ENCODE results near the gene OR2W1.
A peak's percentile ranks its signal among the peaks of the same experiment; 100 is the strongest.

OR2W1 gene

DNA sequence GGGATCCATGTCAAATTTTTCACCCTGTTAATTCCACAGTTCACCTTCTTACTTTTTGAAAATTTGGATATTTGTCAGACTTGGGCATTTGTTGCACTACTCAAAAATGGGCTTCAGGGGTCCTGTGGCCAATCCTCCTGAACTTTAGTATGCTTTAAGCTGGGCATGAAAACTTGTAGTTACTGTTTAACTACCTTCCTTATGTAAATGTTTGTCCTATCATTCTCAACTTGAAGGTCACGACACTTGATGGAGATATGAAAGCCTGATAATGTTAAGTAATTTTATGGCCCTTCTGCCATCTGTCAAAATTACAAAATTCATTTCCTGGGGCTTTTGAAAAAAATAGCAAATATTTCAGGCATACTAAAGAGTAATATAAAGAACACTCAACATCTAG, 35.6 kb downstream of the OR2W1 start:
- DNase-seq: no peak
- in situ Hi-C loops (cut with HindIII; ENCODE audit: low pct_ligation_motif_present, low pct_unique_long_range_greater_than_20kb, low sequenced_read_pairs): no loop called here

DNA sequence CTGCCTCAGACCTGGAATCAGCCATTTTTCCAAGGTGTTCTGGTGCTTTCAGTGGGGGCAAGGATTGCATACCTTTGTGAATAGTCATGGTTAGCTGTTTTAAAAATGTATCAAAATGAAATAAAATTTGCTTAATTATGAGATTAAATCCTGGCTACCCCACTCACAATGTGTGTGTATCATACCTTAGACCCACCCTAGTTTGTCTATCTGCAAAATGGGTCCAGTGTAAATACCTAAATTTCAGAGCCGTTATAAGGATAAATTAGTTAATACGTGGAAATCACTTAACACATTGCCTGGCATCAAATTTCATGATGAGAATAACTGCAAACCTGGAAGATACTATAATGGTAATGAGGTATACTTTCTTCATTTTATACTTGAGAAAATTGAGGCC, 36.9 kb downstream of the OR2W1 start:
- DNase-seq: no peak
- in situ Hi-C loops (cut with HindIII; ENCODE audit: low pct_ligation_motif_present, low pct_unique_long_range_greater_than_20kb, low sequenced_read_pairs): no loop called here

DNA sequence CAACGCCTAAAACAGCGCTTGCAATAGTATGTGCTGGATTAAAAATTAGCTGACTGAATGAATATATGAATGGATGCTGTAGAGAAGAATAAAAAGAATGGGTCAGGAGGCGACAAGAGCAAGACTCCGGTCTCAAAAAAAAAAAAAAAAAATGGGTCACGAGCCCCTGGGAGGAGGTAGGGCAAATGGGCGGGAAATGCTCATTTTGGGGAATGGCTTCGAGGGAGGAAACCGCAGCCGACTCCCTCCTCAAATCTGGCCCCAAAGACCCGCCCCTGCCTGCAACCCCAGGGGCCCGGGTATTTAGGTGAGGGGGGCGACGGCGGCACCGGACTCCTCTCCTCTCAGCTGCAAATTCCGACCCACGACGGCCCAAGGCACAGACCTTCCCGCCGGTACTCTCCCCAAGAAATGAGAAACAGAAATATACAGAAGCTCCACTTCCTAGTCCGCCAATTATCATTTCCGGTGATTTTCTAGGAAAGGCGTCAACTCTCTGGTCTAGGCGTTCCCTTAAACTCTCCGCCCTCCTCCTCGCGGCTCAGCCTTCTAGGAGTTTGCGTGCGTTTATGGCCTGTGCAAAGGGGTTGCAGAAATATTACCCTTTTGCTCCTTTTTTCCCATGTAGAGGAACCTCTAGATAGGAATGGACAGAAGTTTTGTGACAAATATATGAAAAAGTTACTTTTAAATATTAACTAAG, 39.6 kb downstream of the OR2W1 start, which contains the start of gene ZNF311:
TSS of gene ZNF311 (minus strand) at position 133 of the 703 bp plus-strand sequence. CDS start 1,361 bp downstream, outside the sequence.
- DNase-seq: peak; percentile 76
- in situ Hi-C loops (cut with HindIII; ENCODE audit: low pct_ligation_motif_present, low pct_unique_long_range_greater_than_20kb, low sequenced_read_pairs): no loop called here

DNA sequence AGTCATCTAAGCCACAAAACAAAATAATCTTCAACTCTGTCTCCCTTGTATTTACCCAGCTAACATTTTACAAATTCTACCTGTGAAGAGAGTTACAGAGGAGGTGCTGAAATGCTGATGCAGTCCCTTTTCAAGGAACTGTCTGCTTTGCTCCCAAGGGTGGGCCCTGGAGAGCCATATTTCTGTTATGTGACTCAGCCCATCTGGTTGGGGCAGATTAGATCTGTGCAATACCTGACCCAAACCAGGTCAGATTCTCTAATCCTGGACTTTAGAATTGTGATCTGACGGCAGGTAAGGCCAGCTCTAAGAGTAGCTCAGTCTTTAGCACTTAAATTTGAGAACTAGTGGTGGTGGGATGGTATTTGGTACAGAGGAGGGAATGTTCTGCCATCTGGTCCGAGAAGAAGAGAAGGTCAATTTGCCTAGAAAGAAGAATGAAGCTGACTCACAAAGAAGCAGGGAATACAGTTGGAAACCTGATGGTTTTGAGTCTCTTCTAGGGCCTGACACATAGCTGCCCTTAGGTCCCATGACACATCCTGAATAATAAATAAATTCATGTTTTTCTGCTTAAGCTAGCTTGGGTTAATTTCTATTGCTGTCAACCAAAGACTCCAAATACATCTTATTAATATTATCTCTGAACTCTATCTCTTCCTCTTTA, 48.0 kb downstream of the OR2W1 start:
- in situ Hi-C loops (cut with HindIII; ENCODE audit: low pct_ligation_motif_present, low pct_unique_long_range_greater_than_20kb, low sequenced_read_pairs): no loop called here

DNA sequence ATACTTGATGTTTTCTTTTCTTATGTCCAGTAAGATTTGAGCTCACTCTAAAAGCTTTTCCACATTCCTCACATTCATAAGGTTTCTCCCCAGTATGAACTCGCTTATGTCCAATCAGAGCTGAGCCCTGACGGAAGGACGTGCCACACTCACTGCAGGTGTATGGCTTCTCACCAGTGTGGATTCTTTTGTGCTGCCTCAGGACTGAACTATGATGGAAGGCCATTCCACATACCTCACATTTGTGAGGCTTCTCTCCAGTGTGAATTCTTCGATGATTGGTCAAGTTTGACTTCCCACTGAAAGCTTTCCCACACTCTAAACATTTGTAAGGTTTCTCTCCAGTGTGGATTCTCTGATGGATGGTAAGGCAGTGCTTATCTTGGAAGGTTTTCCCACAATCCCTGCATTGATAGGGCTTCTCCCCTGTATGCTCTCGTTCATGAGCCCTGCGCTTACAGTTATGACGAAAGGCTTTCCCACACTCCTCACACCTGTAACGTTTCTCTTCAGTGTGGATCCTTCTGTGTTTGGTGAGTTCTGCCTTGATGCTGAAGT, 49.8 kb downstream of the OR2W1 start:
- DNase-seq: no peak
- in situ Hi-C loops (cut with HindIII; ENCODE audit: low pct_ligation_motif_present, low pct_unique_long_range_greater_than_20kb, low sequenced_read_pairs): no loop called here

More for the DNA sequence above, 48.0 kb downstream of the OR2W1 start:
- DNase-seq: no peak

Measured in ACHN (cell line).